ENCODE data around the gene LRRC2. TPM values are rescaled to one million over a fixed set of nuclear protein-coding genes. Genes with fewer than 3 reads are reported as not detected.

Gene LRRC2
- total and polyA plus RNA-seq, 4 donors: 0.09 to 3.1 (median 0.73) TPM

DNA sequence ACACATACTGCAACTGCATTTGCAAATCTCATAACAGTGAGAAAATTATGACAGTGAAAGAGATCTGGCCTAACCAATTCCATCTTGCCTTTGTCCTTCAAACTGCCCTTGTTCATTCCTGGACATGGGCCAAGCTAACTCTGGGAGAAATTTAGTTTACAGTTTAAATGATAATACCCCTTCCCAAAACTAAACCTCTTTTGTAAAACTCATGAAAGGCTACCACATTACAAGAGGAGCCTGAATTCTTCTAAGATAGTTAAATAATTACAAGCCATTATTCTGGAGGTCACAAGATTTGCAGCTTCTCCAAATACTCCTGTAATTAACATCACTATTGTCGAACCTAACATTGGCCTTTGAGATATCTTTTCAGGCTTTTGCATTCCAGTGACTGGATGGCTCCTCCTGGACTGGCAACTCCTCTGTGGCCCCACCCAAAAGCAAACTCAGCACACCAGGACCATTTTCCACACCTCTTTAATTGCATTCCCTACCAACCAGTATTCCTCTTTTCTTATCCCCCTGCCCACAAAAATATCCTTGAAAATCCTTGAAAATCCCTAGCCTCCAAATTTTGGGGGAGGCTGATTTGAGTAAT is 37.4 kb upstream of the LRRC2 start:
- no peaks in the 10 kb centered on the region for H3K36me3 ChIP-seq (ENCODE audit: control insufficient read depth in 4 of 4, insufficient read depth in 4 of 4, low read length in 4 of 4)
- H3K4me1 ChIP-seq (ENCODE audit: control insufficient read depth in 5 of 5, insufficient read depth in 5 of 5, low read length in 5 of 5): peaks cover 0 to 3% (median 0%) of the 10 kb centered on the region in 5 donors
- ATAC-seq (ENCODE audit: insufficient read depth, low FRiP score) (no peak), DNase-seq (no peak)
- no peak overlapping the region for H3K4me3 ChIP-seq
- no peak overlapping the region for H3K27ac ChIP-seq (ENCODE audit: low read depth in 1 of 2, low read length in 1 of 2)
- H3K9me3 ChIP-seq (ENCODE audit: control insufficient read depth in 4 of 4, insufficient read depth in 3 of 4, low read length in 3 of 4): no peaks in the 10 kb centered on the region
- no peaks in the 10 kb centered on the region for H3K27me3 ChIP-seq (ENCODE audit: control insufficient read depth in 3 of 3, insufficient read depth in 3 of 3, low read length in 2 of 3)
- TF ChIP-seq, protein P1, sequence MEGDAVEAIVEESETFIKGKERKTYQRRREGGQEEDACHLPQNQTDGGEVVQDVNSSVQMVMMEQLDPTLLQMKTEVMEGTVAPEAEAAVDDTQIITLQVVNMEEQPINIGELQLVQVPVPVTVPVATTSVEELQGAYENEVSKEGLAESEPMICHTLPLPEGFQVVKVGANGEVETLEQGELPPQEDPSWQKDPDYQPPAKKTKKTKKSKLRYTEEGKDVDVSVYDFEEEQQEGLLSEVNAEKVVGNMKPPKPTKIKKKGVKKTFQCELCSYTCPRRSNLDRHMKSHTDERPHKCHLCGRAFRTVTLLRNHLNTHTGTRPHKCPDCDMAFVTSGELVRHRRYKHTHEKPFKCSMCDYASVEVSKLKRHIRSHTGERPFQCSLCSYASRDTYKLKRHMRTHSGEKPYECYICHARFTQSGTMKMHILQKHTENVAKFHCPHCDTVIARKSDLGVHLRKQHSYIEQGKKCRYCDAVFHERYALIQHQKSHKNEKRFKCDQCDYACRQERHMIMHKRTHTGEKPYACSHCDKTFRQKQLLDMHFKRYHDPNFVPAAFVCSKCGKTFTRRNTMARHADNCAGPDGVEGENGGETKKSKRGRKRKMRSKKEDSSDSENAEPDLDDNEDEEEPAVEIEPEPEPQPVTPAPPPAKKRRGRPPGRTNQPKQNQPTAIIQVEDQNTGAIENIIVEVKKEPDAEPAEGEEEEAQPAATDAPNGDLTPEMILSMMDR (IDR thresholded peaks at IDR 0.05; ENCODE audit: control extremely low read depth, extremely low read depth): no peak
- 63 to 81% methylated on average over 1 of the region's 1 CpG for WGBS, 2 donors
- no peak overlapping the region for H3K9ac ChIP-seq (ENCODE audit: insufficient read depth in 1 of 2, low read length in 2 of 2)

DNA sequence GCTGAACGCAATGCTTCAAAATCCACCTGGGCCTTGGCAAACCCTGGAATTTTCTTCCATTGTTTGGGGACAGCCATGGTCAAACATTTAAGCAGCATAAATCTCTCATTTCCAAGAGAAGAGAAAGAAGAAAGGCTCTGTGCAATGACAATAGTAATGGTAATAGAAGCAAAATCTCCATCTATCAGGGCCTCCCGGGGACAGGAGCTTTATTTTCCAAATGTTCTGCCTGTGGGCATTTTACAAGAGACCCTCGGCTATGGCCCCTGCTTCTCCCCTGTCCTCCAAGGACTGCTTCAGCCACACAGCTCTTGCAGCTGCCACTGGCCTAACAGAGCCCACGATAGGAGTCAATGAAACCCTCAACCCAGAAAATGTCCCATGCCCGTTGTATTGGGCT is 33.5 kb upstream of the LRRC2 start:
- WGBS, 2 donors: 75 to 95% methylated on average over 5 of the region's 5 CpGs
- no peak overlapping the region for H3K9ac ChIP-seq (ENCODE audit: insufficient read depth in 1 of 2, low read length in 2 of 2)
- H3K36me3 ChIP-seq (ENCODE audit: control insufficient read depth in 4 of 4, insufficient read depth in 4 of 4, low read length in 4 of 4): no peaks in the 10 kb centered on the region
- no peak overlapping the region for H3K4me3 ChIP-seq
- H3K9me3 ChIP-seq (ENCODE audit: control insufficient read depth in 4 of 4, insufficient read depth in 3 of 4, low read length in 3 of 4): no peaks in the 10 kb centered on the region
- DNase-seq (no peak), ATAC-seq (ENCODE audit: insufficient read depth, low FRiP score) (no peak)
- H3K27ac ChIP-seq (ENCODE audit: low read depth in 1 of 2, low read length in 1 of 2): no peak overlapping the region
- TF ChIP-seq, protein P1 (IDR thresholded peaks at IDR 0.05; ENCODE audit: control extremely low read depth, extremely low read depth): no peak
- H3K4me1 ChIP-seq (ENCODE audit: control insufficient read depth in 5 of 5, insufficient read depth in 5 of 5, low read length in 5 of 5): peaks cover 0 to 3% (median 0%) of the 10 kb centered on the region in 5 donors
- H3K27me3 ChIP-seq (ENCODE audit: control insufficient read depth in 3 of 3, insufficient read depth in 3 of 3, low read length in 2 of 3): no peaks in the 10 kb centered on the region

DNA sequence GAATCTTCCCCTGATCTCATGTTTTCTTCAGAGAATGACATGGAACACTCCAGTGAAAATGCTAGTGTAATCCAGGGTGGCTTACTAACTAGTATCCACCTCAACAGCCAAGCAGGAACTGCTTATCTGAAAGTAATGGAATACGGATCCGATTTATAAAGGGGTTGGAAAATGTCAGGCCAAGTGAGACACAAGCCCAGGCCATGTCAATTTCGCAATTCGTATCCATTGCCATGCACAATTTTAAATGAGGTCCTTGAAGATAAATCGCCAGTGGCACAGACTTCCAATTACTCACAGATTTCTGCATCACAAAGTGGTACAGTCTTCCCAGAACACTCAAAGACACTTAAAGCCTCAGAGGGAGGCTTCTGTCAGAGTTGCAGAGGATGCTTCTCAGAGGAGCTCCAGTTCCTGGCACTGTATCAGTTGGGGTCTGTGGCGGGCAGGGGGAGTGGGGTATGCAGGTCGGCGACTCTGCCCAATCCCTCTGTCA is 29.8 kb upstream of the LRRC2 start:
- no peaks in the 10 kb centered on the region for H3K36me3 ChIP-seq (ENCODE audit: control insufficient read depth in 4 of 4, insufficient read depth in 4 of 4, low read length in 4 of 4)
- WGBS, 2 donors: 85 to 93% methylated on average over 8 of the region's 8 CpGs
- ATAC-seq (ENCODE audit: insufficient read depth, low FRiP score) (no peak), DNase-seq (no peak)
- no peaks in the 10 kb centered on the region for H3K27me3 ChIP-seq (ENCODE audit: control insufficient read depth in 3 of 3, insufficient read depth in 3 of 3, low read length in 2 of 3)
- H3K9me3 ChIP-seq (ENCODE audit: control insufficient read depth in 4 of 4, insufficient read depth in 3 of 4, low read length in 3 of 4): no peaks in the 10 kb centered on the region
- no peaks in the 10 kb centered on the region for H3K4me1 ChIP-seq (ENCODE audit: control insufficient read depth in 5 of 5, insufficient read depth in 5 of 5, low read length in 5 of 5)
- H3K27ac ChIP-seq (ENCODE audit: low read depth in 1 of 2, low read length in 1 of 2): no peak overlapping the region
- TF ChIP-seq, protein P1 (IDR thresholded peaks at IDR 0.05; ENCODE audit: control extremely low read depth, extremely low read depth): no peak
- H3K9ac ChIP-seq (ENCODE audit: insufficient read depth in 1 of 2, low read length in 2 of 2): no peak overlapping the region
- no peak overlapping the region for H3K4me3 ChIP-seq

DNA sequence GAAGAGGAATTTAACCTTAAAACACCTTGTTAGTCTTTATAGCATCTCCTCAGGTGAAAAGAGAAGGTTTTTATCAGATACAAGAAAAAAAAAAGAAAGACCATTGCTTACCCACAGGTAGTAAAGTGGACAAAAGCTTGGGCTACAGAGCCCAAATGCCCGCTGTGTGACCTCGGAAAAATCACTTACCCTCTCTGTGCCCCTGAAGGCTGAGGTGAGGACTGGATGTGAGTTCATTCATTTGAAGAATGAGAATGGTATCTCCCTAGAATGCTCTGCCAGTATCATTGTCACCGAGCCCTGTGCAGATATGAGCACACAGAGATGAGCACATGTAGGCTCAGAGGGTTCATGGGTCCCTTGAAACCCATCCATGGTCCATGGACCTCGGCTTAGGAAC is 28.6 kb upstream of the LRRC2 start:
- Histone ChIP-seq H3K36me3 (ENCODE audit: control insufficient read depth in 4 of 4, insufficient read depth in 4 of 4, low read length in 4 of 4) (no peaks in the 10 kb centered on the region), H3K4me1 (ENCODE audit: control insufficient read depth in 5 of 5, insufficient read depth in 5 of 5, low read length in 5 of 5) (no peaks in the 10 kb centered on the region), H3K9me3 (ENCODE audit: control insufficient read depth in 4 of 4, insufficient read depth in 3 of 4, low read length in 3 of 4) (no peaks in the 10 kb centered on the region), H3K9ac (ENCODE audit: insufficient read depth in 1 of 2, low read length in 2 of 2) (no peak overlapping the region), H3K4me3 (no peak overlapping the region), H3K27me3 (ENCODE audit: control insufficient read depth in 3 of 3, insufficient read depth in 3 of 3, low read length in 2 of 3) (no peaks in the 10 kb centered on the region), H3K27ac (ENCODE audit: low read depth in 1 of 2, low read length in 1 of 2) (no peak overlapping the region)
- WGBS, 2 donors: 92 to 94% methylated on average over 4 of the region's 4 CpGs
- TF ChIP-seq, protein P1 (IDR thresholded peaks at IDR 0.05; ENCODE audit: control extremely low read depth, extremely low read depth): no peak
- DNase-seq (no peak), ATAC-seq (ENCODE audit: insufficient read depth, low FRiP score) (no peak)

All from lung (tissue), 12 donors.